GM12801 (cell line): ENCODE data around the gene VPS50.

ENCODE experiments used
- CTCF ChIP-seq: IDR thresholded peaks from one replicate; pipeline ENCODE4 v1.5.1; 2011; ENCODE audit warnings: control low read depth; ENCODE audit not compliant: insufficient read length; ENCODE audit errors: extremely low read depth

Gene VPS50

GRCh38 chr7:93314449-93314848 is 82.3 kb downstream of the VPS50 start:
- TF ChIP-seq CTCF: no peak

- no peak for TF ChIP-seq CTCF
Observed at GRCh38 chr7:93315896-93316295, 83.7 kb downstream of the VPS50 start.

GRCh38 chr7:93316730-93317129 is 84.6 kb downstream of the VPS50 start:
- TF ChIP-seq CTCF: no peak

- TF ChIP-seq CTCF: no peak
Observed at GRCh38 chr7:93320887-93321286, 88.7 kb downstream of the VPS50 start.

GRCh38 chr7:93327006-93327633 is 95.0 kb downstream of the VPS50 start:
- no peak for TF ChIP-seq CTCF

GRCh38 chr7:93331706-93332105 is 99.5 kb downstream of the VPS50 start:
- no peak for TF ChIP-seq CTCF

- no peak for TF ChIP-seq CTCF
Observed at GRCh38 chr7:93332172-93332571, 100.0 kb downstream of the VPS50 start.
